ENCODE measurements around the gene SUSD2.
"Not testable (repeated sequence)": the region's sequence is repeated elsewhere in the genome, so short reads cannot be mapped to it uniquely, and the experiment has no call there.

SUSD2 gene

GRCh38 chr22:24176040-24176439 is 5.2 kb upstream of the SUSD2 start:
- DNase-seq (ENCODE audit: low read depth) = no peak

- no peak for DNase-seq (ENCODE audit: low read depth)
Measured at GRCh38 chr22:24176630-24177029, 4.7 kb upstream of the SUSD2 start.

GRCh38 chr22:24177045-24177444 is 4.2 kb upstream of the SUSD2 start:
- no peak for DNase-seq (ENCODE audit: low read depth)

GRCh38 chr22:24177456-24177855 is 3.8 kb upstream of the SUSD2 start:
- DNase-seq (ENCODE audit: low read depth) = no peak

GRCh38 chr22:24178021-24178431 is 3.3 kb upstream of the SUSD2 start:
- no peak for DNase-seq (ENCODE audit: low read depth)

GRCh38 chr22:24178502-24179440 is 2.5 kb upstream of the SUSD2 start:
- no peak for DNase-seq (ENCODE audit: low read depth)

- no peak for DNase-seq (ENCODE audit: low read depth)
Measured at GRCh38 chr22:24179478-24180210, 1.6 kb upstream of the SUSD2 start.

- DNase-seq (ENCODE audit: low read depth) = no peak
Measured at GRCh38 chr22:24180316-24181087, 785 bp upstream of the SUSD2 start.

GRCh38 chr22:24181996-24182899 is 961 bp downstream of the SUSD2 start:
- DNase-seq (ENCODE audit: low read depth) = no peak

GRCh38 chr22:24182900-24183246 is 1.6 kb downstream of the SUSD2 start:
- not testable (repeated sequence) for DNase-seq (ENCODE audit: low read depth)

- no peak for DNase-seq (ENCODE audit: low read depth)
Measured at GRCh38 chr22:24183321-24184031, 2.2 kb downstream of the SUSD2 start.

GRCh38 chr22:24184057-24184798 is 2.9 kb downstream of the SUSD2 start:
- DNase-seq (ENCODE audit: low read depth) = no peak

- no peak for DNase-seq (ENCODE audit: low read depth)
Measured at GRCh38 chr22:24185001-24185500, 3.8 kb downstream of the SUSD2 start.

- no peak for DNase-seq (ENCODE audit: low read depth)
Measured at GRCh38 chr22:24185501-24186351, 4.4 kb downstream of the SUSD2 start.

GRCh38 chr22:24186352-24186740 is 5.1 kb downstream of the SUSD2 start:
- DNase-seq (ENCODE audit: low read depth) = no peak

GRCh38 chr22:24186892-24187670 is 5.8 kb downstream of the SUSD2 start:
- DNase-seq (ENCODE audit: low read depth) = no peak

- DNase-seq (ENCODE audit: low read depth) = no peak
Measured at GRCh38 chr22:24187731-24188644, 6.7 kb downstream of the SUSD2 start.

Measured in amniotic epithelial cell (primary cell).